ENCODE data around the gene TP53I11. TPM values are rescaled to one million over a fixed set of nuclear protein-coding genes. Genes with fewer than 3 reads are reported as not detected.

Gene TP53I11
- total RNA-seq, 1 experiment from 2014 or later, result 7.7 TPM

DNA sequence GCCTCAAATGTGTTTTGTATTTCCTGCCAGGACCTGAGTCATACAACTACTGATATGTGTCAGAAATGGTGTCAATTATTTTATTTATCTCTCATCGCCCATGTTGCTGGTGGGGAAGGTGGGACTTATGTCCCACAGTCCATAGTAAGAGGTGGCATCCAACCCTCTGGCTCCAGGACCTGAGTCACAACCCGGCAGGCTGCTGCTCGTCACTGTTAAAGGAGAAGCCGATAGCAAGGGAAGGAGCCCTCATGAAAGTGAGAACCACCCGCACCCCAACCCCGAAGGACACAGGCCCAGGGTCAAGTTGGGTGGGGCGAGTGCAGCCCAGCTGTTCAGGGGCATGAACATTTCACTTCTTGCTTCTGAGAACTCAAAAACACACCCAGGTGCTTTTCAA is 33.1 kb upstream of the TP53I11 start:
- Histone ChIP-seq H3K36me3 (ENCODE audit: control insufficient read depth, insufficient read depth, low read length) (no peaks in the 10 kb centered on the region), H3K27me3 (replicated peaks; ENCODE audit: control insufficient read depth, insufficient read depth, low read length) (no peaks in the 10 kb centered on the region), H3K9me3 (no peaks in the 10 kb centered on the region), H3K4me3 (ENCODE audit: low read depth, low read length) (no peak overlapping the region), H3K4me1 (peaks cover 4% of the 10 kb centered on the region)
- ChIA-PET POLR2A (no interaction called here), CTCF (no interaction called here)
- Mint-ChIP-seq H3K4me1 (ENCODE audit: low read depth, unreplicated experiment) (peaks cover 6% of the 10 kb centered on the region), H3K27ac (ENCODE audit: unreplicated experiment) (no peak overlapping the region), H3K27me3 (ENCODE audit: insufficient read depth, unreplicated experiment) (peaks cover 13% of the 10 kb centered on the region), H3K9me3 (ENCODE audit: unreplicated experiment) (no peaks in the 10 kb centered on the region), H3K36me3 (ENCODE audit: insufficient read depth, unreplicated experiment) (no peaks in the 10 kb centered on the region), H3K4me3 (ENCODE audit: unreplicated experiment) (no peak overlapping the region)
- intact Hi-C loops (cut with micrococcal nuclease; ENCODE audit: unreplicated experiment), result no loop called here
- BruUV-seq (replicated peaks), result no TSS peak
- TF ChIP-seq, protein P1, sequence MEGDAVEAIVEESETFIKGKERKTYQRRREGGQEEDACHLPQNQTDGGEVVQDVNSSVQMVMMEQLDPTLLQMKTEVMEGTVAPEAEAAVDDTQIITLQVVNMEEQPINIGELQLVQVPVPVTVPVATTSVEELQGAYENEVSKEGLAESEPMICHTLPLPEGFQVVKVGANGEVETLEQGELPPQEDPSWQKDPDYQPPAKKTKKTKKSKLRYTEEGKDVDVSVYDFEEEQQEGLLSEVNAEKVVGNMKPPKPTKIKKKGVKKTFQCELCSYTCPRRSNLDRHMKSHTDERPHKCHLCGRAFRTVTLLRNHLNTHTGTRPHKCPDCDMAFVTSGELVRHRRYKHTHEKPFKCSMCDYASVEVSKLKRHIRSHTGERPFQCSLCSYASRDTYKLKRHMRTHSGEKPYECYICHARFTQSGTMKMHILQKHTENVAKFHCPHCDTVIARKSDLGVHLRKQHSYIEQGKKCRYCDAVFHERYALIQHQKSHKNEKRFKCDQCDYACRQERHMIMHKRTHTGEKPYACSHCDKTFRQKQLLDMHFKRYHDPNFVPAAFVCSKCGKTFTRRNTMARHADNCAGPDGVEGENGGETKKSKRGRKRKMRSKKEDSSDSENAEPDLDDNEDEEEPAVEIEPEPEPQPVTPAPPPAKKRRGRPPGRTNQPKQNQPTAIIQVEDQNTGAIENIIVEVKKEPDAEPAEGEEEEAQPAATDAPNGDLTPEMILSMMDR (IDR thresholded peaks at IDR 0.05; ENCODE audit: insufficient read depth in 1 of 2, low read depth in 1 of 2, low read length in 1 of 2, severe bottlenecking in 1 of 2, unreplicated experiment in 1 of 2), result no peak
- peak in 1 of 2 experiments; percentile 13 for DNase-seq

DNA sequence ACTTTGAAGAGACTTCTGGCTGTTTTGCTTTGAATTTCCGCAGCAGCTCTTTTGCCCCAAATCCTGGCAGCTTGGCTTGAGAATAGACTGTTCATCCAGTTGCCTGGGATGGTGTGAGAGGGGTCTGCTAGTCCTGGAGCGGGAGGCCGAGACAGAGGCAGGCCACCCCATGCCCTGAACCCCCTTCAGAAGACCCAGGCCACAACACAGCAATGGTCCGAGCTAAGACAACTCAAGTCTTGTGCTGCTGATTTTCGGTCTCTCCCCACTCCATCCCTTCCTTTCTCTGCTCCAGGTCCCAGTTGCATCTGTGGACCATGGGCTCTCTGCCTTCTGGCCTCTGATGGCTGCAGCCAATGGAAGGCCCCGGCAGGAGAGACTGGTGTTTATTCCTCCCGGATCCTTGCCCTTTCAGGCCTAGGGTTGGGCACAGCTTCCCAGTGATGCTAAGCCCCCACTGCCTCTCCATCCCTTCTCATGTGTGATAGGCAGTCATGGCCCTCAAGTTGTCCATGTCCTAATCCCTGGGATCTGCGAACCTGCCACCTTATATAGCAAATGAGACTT is 31.9 kb upstream of the TP53I11 start:
- H3K4me3 ChIP-seq (ENCODE audit: low read depth, low read length), result no peak overlapping the region
- Mint-ChIP-seq H3K4me3 (ENCODE audit: unreplicated experiment) (no peak overlapping the region), H3K27me3 (ENCODE audit: insufficient read depth, unreplicated experiment) (peaks cover 10% of the 10 kb centered on the region), H3K4me1 (ENCODE audit: low read depth, unreplicated experiment) (peaks cover 7% of the 10 kb centered on the region), H3K36me3 (ENCODE audit: insufficient read depth, unreplicated experiment) (no peaks in the 10 kb centered on the region), H3K27ac (ENCODE audit: unreplicated experiment) (no peak overlapping the region), H3K9me3 (ENCODE audit: unreplicated experiment) (no peaks in the 10 kb centered on the region)
- POLR2A ChIA-PET, result no interaction called here
- H3K36me3 ChIP-seq (ENCODE audit: control insufficient read depth, insufficient read depth, low read length), result no peaks in the 10 kb centered on the region
- intact Hi-C loops (cut with micrococcal nuclease; ENCODE audit: unreplicated experiment), result no loop called here
- DNase-seq, result peak in 1 of 2 experiments; percentile 17
- no peaks in the 10 kb centered on the region for H3K9me3 ChIP-seq
- H3K4me1 ChIP-seq, result peaks cover 9% of the 10 kb centered on the region
- TF ChIP-seq, protein P1 (IDR thresholded peaks at IDR 0.05; ENCODE audit: insufficient read depth in 1 of 2, low read depth in 1 of 2, low read length in 1 of 2, severe bottlenecking in 1 of 2, unreplicated experiment in 1 of 2), result no peak
- no peaks in the 10 kb centered on the region for H3K27me3 ChIP-seq (replicated peaks; ENCODE audit: control insufficient read depth, insufficient read depth, low read length)
- BruUV-seq (replicated peaks), result no TSS peak
- CTCF ChIA-PET, result no interaction called here

DNA sequence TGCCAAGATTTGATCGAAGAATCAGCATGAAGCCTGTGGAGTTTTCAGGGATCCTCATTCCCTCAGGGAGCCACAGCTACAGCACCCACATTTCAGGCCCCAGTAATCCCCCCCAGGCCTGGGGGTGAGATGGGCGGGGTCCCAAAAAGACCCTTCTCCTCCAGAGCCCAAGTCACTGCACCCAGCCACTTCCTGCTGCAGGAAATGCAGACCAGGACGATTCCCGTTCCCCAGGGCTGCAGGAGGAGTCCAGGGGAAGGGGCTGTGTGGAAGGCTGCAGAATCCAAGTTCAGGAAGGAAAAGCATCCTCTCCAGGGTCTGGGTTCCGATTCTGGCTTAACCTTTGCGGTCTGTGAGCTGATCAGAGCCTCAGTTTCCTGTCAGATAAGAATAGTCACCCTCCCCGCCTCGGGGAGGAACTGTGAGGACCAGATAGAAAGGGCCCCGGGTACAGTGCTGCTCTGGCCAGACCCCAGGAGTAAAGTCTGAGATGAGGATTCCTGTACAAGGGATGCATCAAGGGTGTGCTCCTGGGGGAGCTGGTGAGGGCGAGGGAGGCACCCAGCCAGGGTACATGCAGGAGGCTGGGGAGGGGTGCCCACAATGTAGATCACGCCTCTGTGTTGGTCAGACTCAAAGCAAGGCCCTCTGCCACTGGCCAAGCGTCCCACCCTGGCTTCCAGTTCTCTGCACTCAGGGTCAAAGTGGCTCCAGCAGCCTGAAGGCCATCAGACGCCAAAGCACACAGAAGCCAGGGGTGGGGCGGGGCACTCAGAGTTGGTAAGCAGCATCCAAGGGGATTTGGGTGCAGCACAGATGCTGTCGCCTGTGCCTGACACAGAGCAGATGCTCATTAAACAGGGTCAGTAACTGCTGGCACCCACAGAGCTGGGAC is 30.1 kb upstream of the TP53I11 start:
- Mint-ChIP-seq H3K4me1 (ENCODE audit: low read depth, unreplicated experiment) (peaks cover 12% of the 10 kb centered on the region), H3K9me3 (ENCODE audit: unreplicated experiment) (no peaks in the 10 kb centered on the region), H3K27ac (ENCODE audit: unreplicated experiment) (no peak overlapping the region), H3K4me3 (ENCODE audit: unreplicated experiment) (no peak overlapping the region), H3K36me3 (ENCODE audit: insufficient read depth, unreplicated experiment) (no peaks in the 10 kb centered on the region), H3K27me3 (ENCODE audit: insufficient read depth, unreplicated experiment) (peaks cover 7% of the 10 kb centered on the region)
- TF ChIP-seq, protein P1 (IDR thresholded peaks at IDR 0.05; ENCODE audit: insufficient read depth in 1 of 2, low read depth in 1 of 2, low read length in 1 of 2, severe bottlenecking in 1 of 2, unreplicated experiment in 1 of 2), result no peak
- Histone ChIP-seq H3K27me3 (replicated peaks; ENCODE audit: control insufficient read depth, insufficient read depth, low read length) (no peaks in the 10 kb centered on the region), H3K36me3 (ENCODE audit: control insufficient read depth, insufficient read depth, low read length) (no peaks in the 10 kb centered on the region), H3K9me3 (no peaks in the 10 kb centered on the region), H3K4me3 (ENCODE audit: low read depth, low read length) (no peak overlapping the region), H3K4me1 (peaks cover 9% of the 10 kb centered on the region)
- CTCF ChIA-PET, result no interaction called here
- intact Hi-C loops (cut with micrococcal nuclease; ENCODE audit: unreplicated experiment), result no loop called here
- BruUV-seq (replicated peaks), result no TSS peak
- no peak for DNase-seq
- POLR2A ChIA-PET, result no interaction called here
